HG02943 (cell line): ENCODE measurements around the gene HAAO.
A peak's percentile ranks its signal among the peaks of the same experiment; 100 is the strongest.

Experiments used
- ATAC-seq: cut with Tn5 transposase; IDR thresholded peaks from one replicate; pipeline ENCODE4 v1.9.1; 2021; ENCODE audit warnings: mild to moderate bottlenecking, low read depth, moderate library complexity; ENCODE audit not compliant: unreplicated experiment

Gene HAAO

GRCh38 chr2:42794271-42795046, 2.1 kb upstream of the HAAO start:
- no peak for ATAC-seq

GRCh38 chr2:42793334-42794270, 1.2 kb upstream of the HAAO start:
- peak; percentile 2 for ATAC-seq

DNA sequence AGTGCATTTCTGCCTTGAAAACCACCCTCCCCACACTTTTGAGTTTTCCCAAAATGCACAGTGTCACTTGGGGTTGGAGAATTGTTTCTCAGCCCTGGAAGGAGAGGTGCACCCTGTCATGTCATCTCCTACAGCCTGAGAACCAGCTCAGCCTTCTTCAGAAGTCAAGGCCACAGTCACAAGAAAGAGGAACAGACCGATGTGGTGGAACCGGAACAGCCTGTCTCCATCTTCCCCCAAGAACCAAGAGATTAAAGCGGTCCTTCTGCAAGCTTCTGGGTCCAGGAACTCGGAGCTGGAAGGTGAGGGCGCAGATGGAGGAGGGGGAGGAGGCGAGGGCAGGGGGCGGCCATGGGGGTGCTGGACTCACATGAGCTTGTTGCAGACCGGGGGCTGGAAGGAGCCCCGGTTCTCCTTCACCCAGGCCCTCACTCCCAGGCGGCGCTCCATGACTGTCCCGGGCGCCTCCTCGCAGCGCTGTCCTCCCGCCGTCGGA, 248 bp downstream of the HAAO start:
- ATAC-seq = peak; percentile 14

- no peak for ATAC-seq
Measured at GRCh38 chr2:42791606-42792005, 777 bp downstream of the HAAO start.

- ATAC-seq = no peak
Measured at GRCh38 chr2:42789751-42790150, 2.6 kb downstream of the HAAO start.

DNA sequence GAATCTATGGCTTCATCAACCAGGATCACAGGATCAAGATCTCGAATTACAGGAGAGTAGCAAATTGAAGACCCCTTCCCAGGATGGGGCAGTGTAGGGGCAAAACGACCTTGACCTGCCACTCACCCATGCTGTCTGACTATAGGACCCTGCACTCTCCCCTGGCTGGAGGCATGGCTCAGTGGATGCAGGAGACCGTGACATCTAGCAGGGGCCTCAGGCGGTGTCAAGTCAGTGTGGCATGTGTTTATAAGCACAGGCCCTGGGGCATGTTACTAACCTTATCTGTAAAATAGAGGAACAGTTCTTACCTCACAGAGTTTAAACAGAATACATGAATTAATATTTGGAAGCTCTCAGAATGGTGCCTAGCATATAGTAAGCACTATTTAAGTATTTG, 3.5 kb downstream of the HAAO start:
- ATAC-seq = no peak

DNA sequence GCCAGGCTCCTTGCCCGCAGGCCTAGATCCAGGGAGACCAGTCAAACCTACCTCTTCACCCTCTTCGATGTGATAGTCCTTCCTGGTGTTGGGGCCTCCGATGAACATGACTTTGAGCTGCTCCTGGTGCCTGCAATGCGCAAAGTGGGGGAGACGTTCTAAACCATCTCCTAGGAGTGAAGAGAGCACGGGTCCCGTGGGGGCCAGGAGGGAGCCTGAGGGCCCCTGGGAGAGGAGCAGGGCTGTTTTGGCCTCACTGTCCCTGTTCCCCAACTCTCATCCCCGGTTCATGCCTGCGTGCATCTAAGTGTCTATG, 3.9 kb downstream of the HAAO start:
- ATAC-seq = no peak

DNA sequence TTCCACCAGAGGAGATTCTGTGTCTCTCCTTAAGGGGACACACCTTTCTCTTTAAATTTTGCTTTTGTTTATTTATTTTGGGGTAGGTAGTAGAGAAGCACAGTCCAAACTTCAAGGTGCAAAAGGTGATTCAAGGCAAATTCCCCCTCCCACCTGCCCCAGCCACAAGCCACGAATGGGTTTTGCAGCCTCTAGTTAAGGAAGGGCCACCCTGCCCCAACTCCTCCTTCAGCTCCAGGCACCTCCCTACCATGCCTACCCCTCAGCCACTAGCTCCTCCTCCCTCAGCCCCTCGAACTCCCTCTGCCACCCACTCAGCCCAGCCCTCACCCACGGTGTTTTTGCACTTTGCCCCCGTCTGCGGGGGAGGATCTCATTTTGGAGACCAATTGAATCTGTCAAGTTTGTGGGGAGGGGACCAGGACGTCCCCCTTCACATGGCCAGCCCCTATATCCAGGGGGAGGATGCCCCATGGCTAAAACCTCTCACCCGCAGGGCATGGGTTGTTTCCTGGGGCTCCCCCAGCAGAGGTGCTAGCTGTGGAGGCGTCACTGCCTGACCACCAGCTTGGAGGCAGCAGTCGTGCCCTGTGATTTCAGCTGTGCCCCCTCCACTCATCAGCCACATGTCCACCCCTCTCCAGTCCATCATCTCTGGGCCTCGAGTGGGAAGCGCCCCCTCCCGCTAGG, 4.5 kb downstream of the HAAO start:
- no peak for ATAC-seq

GRCh38 chr2:42787424-42787787, 5.0 kb downstream of the HAAO start:
- no peak for ATAC-seq

DNA sequence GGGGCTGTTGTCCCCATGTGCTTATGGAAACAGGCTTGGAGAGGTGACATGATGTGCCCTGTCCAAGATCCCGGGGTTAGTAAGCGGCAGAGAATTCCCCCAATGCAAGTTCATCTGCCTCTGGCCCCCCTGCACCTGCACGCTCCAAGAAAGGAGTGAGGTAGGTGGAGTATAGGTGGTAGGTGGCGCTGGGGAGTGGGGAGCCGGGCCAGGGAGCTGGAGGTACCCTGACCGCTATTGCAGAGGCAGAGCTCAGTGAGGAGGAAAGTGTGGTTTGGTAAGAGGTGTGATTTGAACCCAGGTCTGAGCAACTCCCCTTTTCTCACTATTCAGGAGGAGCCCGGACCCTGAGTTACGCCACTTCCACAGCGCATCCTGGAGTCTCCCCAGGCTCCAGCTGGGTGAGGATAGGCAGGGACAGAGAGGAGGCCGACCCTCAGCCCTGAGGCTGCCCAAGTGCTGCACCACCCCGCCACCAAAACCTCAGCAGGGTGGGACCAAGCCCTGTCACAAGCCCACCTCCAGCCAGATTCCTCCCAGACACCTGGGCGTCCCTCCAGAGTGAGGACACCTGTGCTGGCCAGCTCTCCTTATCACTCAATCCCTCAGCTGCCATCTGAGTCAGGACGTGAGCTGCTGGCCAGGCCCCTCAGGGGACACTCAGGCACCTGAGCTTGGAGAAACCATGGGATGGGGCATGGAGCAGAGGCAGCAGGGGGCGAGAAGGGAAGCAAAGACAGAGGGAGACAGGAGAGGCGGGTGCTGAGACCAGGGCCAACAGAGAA, 5.6 kb downstream of the HAAO start:
- ATAC-seq = no peak

GRCh38 chr2:42784204-42784880, 8.0 kb downstream of the HAAO start:
- no peak for ATAC-seq

GRCh38 chr2:42783511-42783910, 8.9 kb downstream of the HAAO start:
- ATAC-seq = no peak

DNA sequence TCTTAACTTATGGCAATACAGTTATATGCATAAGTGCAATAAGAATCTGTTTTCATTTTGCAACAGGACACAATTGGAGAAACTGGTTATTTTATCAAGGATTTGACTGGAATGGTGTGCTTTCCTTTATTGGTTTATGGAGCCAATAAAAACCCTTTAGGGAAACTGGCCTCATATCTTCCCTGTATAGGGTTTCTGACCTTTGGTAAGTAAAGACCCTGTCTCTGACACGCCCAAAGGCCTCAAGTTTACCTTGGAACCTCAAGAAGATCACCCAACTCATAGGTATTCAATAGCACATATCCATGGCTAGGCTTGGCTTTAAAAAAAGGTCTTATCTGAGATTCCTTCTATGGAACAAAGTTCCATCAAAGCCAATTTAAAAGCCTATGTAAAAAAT, 11.2 kb downstream of the HAAO start:
- no peak for ATAC-seq

DNA sequence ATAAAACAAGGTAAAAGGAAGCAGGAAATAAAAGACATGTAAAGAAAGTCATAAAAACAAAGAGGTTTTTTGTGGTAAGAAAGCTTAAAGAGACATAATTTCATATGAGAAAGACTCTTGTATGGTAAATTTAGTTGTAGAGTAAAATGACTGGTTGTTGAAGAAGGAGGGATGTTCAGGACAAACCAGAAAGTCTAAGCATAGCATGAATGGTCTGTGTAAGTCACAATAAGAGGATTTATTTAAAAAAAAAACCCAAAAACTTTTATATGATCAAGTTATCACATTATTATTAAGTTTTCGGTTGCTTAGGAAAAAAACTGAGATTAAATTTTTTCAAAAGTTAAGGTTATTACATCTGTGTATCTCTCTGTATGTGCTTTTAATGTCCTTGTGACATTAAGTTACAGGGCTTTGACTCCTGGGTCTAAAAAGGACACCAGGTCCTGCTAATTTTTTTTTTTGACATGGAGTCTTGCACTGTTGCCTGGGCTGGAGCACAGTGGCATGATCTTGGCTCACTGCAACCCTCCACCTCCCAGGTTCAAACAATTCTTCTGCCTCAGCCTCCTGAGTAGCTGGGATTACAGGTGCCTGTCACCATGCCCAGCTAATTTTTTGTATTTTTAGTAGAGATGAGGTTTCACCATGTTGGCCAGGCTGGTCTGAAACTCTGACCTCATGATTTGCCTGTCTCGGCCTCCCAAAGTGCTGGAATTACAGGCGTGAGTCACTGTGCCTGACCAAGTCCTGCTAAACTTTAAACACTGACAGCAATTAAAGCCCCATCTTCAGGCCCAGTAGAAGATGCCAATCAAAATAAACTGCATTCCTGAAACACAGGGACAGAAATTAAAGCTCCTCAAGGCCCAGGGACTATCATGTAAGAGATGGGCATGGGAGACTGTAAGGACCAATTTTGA, 14.2 kb downstream of the HAAO start:
- ATAC-seq = no peak

DNA sequence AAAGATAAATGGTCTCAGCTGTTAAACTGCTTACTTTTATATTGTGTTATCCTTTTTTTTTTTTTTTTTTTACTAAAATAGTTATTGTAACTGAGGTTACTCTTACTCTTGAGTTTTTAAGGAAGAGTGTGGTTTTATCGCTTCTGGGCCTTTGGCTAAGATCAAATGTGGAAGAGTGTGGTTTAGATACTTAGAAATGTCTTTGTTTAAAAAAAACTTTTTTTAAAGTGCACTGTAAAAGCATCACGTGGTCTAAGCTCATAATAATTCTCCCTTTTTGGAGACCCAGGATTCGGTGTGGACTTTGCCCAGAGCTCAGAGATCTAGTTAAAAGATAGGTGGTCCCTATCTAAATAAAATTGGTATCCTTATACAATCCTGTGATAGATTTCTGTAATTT, 16.6 kb downstream of the HAAO start:
- no peak for ATAC-seq

- no peak for ATAC-seq
Measured at GRCh38 chr2:42775186-42775585, 17.2 kb downstream of the HAAO start.

DNA sequence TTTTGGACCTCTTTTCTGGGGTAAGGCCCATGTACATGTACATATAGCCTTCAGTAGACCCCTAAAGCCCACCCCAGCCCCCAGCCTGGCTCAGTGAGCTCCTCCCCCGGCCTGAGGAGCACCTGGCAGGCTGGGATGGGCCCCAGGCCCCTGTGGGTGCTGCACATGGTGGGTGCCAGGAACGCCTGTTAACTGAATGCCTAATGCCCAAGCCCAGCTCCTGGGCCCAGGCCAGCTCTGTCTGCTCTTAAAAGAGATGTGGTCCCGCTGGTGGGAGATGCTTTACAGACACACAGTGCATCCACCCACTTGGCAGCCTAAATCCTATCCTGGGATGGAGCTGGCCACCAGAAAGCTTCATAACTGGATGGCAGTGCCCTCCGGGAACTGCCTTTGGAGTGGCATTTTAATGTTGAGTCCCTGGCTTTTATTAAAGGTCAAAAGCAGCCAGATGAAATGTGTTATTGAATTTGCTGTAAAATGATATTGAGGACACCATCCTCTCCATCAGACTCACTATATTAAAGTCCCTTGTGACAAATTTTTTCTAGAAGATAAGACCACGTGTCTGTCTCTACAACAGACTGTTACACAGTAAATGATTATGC, 20.7 kb downstream of the HAAO start:
- ATAC-seq = no peak
